Iris pigment epithelial cell (primary cell): ENCODE data around the gene TMEM236.

Experiments
- DNase-seq: peaks from one replicate; pipeline ENCODE4 v3.0.0-alpha.2; 2011; ENCODE audit warnings: low read depth

The TMEM236 gene

DNA sequence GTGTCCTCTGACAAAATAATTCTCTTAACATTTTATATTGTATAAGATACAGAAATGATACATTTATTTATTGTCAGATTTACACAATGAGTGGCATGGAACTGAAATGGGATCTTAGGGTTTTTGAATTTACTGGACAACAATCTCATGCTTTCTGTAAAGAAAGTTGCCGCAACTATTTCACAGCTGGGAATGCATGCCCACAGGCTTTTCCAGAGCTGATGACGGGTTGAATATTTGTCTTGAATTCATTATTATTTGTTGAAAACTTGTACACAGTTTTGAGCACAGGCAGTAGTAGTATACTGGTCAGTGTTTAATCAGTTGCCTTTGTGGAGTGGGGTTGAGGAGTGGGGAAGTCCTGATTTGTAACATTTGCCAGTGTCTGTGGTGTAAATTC, 36.6 kb downstream of the TMEM236 start:
- no peak for DNase-seq

DNA sequence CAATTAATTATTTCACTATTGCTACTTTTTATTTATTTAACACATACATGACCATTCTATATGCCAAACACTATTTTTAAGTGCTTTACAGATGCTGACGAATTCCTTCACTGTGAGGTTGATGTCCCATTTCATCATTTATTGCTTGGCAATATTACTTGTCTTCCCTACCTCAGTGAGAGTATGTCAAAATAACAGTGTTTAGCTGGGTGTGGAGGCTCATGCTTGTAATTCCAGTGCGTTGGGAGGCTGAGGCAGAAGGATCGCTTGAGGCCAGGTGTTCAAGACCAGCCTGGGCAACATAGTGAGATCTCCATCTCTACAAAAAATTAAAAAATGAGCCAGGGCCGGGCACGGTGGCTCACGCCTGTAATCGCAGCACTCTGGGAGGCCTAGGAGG, 37.4 kb downstream of the TMEM236 start:
- no peak for DNase-seq

DNA sequence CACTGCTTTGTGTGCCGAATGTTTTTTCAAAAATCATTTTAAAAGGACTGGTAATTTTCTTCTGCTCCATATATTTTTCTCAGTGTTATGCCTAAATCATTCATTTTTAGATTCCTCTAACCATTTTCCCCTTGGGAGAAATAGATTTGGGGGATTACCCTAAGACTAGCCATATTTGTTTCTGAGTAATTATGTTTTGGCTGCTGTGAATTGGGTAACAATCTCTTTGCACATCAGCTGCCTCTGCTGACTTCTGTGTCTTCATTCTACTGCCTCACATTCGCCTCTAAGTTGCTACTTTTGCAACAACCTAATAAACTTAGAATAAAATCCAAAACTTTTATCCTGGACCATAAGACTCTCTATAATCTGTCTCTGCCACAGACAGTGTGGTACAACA, 38.6 kb downstream of the TMEM236 start:
- DNase-seq = no peak

DNA sequence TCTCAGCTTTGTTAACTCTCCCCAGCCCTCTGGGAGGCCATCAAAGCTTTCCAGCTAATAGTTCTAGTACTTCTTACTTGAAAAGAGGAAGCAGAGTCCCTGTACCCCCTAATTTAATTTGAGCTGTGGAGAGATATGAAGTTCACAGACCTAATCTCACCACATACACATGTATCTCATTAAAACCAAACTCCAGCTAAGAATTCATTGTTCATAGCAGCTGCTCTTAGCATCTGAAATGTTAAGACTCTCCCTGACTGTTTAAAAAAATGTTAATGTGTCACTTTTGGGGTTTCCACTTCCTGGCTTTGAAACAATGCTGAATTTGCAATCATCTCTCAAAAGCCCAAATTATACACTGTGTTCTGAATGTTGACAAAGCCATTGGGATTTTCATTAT, 41.0 kb downstream of the TMEM236 start:
- no peak for DNase-seq

DNA sequence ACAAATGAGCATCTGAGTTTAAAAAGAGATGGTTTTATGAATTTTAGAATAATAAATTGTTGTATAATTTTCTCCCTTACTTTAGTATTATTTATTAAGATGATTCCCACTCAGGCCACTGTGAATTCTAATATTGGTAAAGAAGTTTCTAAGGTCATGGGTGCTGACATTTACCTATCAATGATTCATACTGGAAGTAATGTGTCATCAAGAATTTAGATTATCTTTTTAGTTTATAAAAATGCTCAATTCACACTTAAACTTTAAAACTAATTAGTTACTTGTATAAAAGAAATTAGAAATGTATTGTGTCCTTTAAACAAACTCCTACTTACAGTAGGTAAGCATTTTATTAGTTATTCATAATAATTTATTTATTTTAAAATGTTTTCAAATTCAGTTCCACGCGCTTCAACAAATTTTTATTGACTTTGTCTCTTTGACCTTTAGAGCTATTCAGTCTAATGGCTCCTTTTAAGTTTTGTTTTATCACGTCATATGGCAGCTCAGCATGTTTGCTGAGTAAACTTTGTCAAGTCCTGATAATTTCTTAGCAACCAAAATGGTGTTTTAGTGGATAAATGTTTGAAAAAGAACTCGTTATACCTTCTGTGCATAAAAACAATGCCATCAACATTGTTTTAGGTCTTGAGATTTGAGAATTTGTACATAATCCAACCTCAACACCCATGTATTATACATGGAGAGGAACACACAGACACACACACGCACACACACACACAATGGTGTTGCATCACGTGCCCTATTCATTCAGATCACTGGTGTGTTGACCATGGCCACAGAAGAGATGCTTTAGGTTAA, 42.0 kb downstream of the TMEM236 start:
- DNase-seq = no peak

DNA sequence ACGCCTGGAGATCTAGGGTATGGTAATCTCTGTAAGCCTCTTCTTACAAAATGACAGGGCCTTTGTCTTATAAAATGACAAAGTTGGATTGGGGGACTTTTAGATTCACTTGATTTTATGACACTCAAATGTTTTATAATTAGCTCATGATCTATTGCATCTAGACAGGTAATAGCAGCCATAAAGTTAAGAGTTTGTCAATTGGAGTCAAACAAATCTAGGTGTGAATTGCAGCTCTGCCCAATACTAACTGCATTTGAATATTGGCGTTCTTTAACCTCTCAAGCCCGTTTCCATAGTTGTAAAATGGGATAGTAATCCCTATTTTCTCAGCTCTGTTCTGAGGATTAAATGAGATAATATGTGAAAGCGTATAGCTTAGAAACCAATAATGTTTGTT, 43.1 kb downstream of the TMEM236 start:
- DNase-seq = no peak

DNA sequence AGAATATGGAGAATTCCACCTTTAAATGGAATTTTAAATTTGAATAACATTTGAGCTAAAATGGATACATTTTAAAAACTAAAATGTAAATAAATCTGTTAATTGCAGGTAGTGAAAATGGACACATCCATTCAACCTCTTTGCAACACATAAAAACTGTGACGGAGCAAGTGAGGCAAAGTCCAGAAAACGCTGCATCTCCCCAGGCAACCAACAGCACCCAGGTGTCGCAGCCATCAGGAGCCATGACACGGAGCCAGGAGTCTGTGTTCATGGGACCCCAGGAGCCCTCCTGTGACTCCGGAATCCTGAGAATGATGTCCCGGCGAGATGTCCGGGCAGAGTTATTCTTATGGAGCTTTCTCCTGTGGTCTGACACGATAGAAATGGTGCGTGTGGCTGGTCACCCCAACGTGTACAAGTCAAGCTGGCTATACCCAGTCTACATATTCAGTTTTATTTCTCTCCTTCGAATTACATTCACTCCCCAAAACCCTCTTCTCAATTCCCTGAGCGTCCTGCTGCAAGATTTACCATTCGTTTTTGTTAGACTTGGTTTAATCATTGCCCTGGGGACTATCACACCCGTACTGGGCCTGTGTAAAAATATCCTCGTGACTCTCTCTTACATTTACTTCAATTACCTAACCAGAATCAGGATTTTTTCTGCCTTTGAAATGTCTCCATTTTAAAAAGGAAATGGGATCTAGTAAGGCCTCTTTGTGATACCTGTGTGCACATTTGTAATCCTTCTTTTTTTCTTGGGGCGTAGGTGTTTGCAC, 44.0 kb downstream of the TMEM236 start:
- DNase-seq = no peak

DNA sequence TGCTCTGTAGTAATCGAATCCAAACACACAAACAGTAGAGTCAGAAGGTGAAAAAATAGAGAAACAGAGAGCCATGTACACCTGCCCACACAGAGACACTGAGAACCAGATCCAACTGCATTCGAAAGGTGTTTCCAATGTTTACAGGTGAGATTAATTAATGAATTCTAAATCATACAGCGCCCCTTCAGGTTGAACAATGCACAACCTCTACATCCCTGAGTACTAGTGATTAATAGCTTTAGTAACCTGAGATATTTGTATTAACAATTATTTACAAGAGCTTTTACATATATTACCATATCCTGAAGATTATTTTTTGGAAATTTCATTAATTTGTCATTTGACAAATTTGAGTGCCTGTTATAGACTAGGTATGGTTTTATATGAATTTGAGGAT, 49.5 kb downstream of the TMEM236 start:
- DNase-seq = no peak

DNA sequence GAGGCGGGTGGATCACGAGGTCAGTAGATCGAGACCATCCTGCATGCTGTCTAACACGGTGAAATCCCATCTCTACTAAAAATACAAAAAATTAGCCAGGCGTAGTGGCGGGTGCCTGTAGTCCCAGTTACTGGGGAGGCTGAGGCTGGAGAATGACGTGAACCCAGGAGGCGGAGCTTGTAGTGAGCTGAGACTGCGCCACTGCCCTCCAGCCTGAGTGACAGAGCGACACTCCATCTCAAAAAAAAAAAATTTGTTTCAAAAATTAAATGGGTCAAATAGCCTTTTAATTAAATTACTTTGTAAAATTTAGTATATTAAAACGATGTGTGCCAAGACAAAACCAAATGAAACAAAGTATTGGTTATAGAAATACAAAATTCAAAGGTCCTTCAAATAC, 50.3 kb downstream of the TMEM236 start:
- no peak for DNase-seq

DNA sequence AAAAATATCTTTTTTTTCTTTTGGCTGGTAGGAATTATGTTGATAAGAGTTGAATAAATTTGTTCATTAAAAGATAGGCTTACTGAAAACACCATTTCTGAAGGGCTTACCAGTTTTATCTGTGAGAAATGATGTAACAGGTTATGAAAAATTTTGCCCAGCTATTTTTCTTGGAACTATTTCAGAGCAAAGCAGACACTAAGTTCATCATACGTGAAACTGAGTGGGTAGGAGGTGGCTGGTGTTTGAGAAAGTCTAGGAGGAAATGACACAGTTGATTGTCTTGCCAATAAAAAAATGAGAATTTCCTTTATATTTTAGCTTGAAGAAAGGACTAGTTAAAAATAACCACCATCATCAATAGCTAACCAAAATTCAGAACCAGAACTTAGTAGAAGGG, 51.0 kb downstream of the TMEM236 start:
- peak; percentile 54 for DNase-seq

DNA sequence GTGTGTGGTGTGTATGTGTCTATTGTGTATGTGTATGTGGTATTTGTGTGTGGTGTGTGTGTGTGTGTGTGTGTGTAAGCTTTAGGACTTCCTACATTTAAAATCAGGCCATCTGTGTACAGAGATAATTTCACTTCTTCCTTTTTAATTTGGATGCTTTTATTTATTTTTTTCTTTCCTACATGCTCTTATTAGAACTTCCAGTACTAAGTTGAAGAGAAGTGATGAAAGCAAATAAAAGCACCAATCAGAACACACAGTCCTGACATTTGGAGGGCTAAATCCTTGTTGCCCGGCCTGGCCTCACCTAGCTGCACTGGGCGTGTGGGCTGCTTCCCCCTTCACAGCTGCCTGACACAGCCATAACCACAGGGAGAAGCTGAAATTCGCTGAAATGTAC, 53.3 kb downstream of the TMEM236 start:
- no peak for DNase-seq

DNA sequence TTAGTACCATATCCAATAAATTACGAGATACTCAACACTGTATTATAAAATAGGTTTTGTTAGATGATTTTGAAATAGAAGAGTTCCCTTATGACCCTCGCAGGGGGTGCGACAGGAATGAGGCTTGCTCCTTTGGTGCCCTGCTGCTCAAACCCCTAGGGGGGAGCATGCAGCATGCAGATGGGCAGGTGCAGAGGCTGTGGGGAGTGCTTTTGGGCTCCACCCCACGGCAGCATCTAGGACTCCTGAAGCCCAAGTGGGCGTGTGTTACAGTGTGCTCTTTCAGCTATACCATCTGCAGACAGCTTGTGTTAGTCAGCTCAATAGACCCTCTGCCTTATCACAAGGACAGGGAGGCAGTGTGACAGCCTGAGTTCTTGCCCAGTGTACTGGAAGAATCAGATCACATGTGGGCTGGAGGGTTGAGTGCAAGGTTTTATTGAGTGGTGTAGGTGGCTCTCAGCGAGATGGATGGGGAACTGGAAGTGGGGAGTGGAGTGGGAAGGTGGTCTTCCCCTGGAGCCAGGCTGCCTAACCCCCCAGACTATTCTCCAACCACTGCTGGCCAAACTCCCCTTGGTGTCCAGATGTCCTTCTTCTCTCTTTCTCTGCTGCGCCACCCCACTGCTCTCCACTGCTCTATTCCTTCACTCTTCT, 54.0 kb downstream of the TMEM236 start:
- no peak for DNase-seq

DNA sequence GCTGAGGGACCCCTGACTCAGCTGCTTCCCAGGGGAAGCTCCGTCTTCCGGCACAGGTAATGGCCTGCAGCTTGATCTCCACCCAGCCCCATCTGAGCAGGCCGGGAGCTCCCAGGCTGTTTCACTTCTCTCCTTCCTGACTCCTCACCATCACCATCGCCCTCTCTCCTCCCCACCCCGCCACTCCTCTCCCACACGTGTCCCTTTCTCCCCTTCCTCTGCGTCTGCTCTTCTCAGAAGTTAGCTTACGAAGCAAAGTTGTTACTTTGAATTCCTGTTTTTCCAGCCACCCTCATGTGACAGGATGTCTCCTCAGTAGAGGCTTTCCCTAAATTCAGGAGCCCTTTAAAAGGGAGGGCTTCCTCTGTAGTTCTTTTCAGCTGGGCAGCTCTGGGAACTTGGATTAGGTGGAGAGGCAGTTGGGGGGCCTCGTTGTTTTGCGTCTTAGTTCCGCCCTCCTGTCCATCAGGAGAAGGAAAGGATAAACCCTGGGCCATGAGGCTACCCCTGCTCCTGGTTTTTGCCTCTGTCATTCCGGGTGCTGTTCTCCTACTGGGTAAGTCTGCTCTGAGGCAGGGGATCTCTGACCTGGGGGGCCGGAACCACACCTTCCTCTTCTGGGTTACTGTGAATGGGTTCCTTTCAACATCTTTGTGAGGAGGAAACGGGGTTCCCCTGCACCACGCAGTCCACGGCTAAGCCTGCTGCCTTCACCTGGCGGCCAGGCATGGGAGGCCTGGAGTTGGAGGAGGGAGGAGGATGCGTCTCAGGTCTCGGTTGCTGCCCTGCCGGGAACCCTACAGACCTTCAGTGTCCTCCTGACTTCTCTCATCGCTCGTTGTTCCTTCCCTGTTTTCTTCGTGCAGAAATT, 57.2 kb downstream of the TMEM236 start, which contains the start of gene MRC1:
MRC1 (plus strand) TSS at position 378 of the 871 bp plus-strand sequence; CDS start at position 496, 118 bp downstream.
- DNase-seq = no peak

DNA sequence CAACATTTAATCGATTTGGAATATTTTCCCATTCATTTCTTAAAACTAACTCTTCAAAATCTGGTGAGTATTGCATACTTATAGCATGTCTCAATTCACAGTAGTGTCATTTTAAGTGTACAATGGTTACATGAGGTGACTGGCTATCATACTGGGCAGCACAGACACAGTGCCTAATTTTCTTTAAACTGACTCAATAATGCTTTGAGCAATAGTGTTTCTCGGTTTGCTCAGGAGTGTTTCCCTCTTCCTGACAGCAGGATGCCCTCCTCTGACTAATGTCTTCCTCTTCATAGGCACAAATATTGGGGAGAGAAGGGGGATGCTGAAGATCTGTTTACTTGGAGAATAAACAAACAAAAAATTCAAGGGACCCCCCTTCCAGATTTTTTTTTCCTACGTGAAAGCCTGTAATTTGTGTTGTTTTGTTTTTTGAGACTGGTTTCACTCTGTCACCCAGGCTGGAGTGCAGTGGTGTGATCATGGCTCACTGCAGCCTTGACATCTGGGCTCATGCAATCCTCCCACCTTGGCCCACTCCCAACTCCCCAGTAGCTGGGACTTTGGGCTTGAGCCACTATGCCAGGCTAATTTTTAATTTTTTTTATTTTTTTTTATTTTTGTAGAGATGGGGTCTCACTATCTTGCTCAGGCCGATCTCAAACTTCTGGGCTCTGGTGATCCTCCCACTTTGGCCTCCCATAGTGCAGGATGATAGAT, 59.3 kb downstream of the TMEM236 start:
- DNase-seq = no peak

DNA sequence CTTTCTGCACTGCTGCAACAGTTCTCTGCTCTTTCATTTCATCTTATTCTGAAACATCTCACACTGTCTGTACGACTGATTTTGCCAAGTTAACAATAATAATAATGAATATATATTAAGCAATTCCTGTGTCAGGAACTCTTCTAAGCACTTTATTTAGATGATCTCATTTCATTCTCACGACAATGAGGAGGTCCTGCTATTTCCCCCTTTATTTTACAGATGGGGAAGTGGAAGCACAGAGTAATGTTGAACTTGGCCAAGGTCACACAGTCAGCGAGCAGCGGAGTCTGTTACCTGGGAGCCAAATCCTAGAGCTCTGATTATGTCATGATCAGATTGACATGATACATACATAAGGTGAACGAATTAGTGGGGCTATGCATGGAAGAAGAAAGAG, 63.0 kb downstream of the TMEM236 start:
- no peak for DNase-seq

DNA sequence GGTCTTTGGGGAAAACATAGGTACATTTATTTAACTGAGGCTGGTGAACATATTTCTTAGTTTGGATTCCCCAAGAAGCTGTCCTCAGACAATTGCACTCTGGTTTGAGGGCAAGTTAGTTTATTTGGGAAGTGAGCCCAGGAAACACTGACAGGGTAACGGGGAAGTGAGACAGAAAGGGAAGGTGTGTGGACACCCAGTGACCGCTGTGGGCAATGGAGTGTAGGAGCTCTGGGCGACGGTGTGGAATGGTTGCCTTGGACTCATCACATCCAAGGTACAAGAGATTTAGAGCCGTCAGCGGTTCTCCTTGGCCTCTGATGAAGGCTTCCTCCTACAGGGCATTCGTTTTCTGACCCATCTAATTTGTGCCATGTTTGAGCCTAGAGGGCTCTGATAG, 64.2 kb downstream of the TMEM236 start:
- DNase-seq = no peak

DNA sequence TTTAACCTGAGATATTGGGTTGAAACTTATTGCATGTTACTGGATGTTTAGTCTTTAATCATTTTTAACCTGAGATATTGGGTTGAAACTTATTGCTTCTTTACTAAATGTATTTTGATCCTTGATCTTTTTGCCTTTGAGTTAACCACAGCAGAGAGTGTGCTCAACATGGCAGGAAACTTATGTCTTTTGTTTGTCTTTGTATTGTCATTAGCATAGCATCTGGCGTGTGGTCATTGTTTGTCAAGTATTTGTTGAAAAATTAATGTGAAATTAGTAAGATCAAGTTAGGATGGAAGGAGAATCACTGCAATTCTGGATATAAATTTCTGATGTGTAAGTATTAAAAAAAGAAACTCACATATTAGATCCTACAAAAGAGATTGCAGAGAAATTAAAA, 65.3 kb downstream of the TMEM236 start:
- DNase-seq = no peak

DNA sequence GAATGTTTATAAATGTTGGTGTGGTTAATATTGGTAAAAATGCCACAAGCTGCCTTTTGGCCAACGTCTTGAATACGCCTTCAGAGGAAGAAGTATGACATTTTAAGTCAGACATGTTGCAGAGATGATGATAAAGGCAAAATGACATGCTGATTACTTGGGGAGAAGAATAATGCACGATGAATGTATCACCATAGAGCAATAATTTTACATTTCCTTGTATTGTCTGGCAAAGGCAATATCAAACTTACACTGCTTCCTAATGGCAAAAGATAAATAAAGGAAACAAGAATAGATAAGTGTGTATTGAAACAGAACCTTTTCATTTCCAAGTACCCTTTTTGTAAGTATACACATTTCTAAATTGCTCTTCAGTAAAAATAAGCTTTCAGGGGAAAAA, 65.8 kb downstream of the TMEM236 start:
- DNase-seq = no peak

DNA sequence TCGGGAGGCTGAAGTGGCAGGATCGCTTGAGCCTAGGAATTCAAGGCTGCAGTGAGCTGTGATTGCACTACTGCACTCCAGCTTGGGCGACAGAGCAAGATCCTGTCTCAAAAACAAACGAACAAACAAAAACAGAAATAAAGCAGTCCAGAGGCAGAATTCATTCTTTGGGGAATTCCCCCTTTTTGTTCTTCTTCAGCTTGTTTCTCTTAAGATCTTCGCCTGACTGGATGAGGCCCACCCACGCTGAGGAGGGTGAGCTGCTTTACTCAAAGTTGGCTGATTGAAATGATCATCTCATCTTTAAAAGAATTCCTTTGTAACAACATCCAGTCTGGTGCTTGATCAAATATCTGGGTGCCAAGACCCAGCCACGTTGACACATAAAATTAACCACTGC, 67.8 kb downstream of the TMEM236 start:
- no peak for DNase-seq

DNA sequence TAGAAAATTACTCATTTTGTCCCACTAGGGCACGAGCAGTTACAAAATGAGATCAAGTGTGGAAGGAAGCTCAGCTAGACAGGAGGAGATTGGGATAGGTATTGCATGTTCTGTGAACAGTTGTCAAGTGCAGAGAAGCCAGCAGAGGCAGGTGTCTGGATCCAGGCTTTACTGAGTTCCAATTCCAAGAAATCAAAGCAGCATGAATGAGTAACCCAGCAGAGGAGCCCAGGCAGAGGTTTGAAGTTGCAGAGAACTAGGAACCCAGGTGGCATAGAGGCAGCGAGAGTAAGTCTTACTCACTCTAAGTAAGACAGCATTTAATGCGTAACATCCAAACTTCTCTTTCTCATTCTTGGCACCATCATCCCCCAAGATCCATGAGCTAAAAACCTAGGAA, 68.9 kb downstream of the TMEM236 start:
- no peak for DNase-seq

DNA sequence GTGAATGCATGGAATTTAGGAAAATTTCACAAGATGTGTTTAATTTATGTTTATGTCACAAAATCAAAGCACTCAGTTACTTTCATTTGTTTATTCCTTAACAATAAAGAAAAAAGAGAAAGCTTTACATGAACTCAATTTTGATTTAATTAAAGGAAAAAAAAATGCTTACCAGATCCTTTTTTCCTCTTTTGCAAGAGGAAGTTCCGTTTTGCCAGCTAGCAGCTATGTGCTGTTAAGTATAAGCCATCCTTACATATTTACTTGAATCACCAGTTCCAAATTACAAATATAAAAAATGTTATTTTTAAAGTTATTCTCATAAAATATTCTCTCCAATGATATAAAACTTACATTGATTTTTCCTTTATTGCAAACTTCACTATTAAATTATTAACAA, 69.9 kb downstream of the TMEM236 start:
- DNase-seq = no peak
